Endothelial cell of hepatic sinusoid (primary cell): ENCODE results near the gene FAM83C.
"Not testable (repeated sequence)": the region's sequence is repeated elsewhere in the genome, so short reads cannot be mapped to it uniquely, and the experiment has no call there.

Experiments used
- in situ Hi-C: cut with HindIII; loops from 2 replicates; pipeline ENCODE4 v1.10.0; 2017; ENCODE audit warnings: low sequenced_read_pairs

FAM83C gene

GRCh38 chr20:35269055-35269781 lies 23.0 kb downstream of the FAM83C start:
- in situ Hi-C loops, result no loop called here

- in situ Hi-C loops, result no loop called here
These were observed 25.1 kb downstream of the FAM83C start for GRCh38 chr20:35267092-35267491.

GRCh38 chr20:35264755-35265154 lies 27.5 kb downstream of the FAM83C start:
- in situ Hi-C loops, result no loop called here

- in situ Hi-C loops, result no loop called here
These were observed 28.5 kb downstream of the FAM83C start for GRCh38 chr20:35263532-35264341.

- in situ Hi-C loops, result not testable (repeated sequence)
These were observed 29.3 kb downstream of the FAM83C start for GRCh38 chr20:35262731-35263531.

- in situ Hi-C loops, result not testable (repeated sequence)
These were observed 29.9 kb downstream of the FAM83C start for GRCh38 chr20:35262321-35262720.

- in situ Hi-C loops, result no loop called here
These were observed 31.8 kb downstream of the FAM83C start for GRCh38 chr20:35260426-35260825.

GRCh38 chr20:35257175-35257909 lies 34.9 kb downstream of the FAM83C start:
- in situ Hi-C loops, result loop anchor here (5.0 kb wide), 2 partner anchors 65 to 340 kb away; no protein-coding TSS in a partner anchor

- in situ Hi-C loops, result no loop called here
These were observed 37.7 kb downstream of the FAM83C start for GRCh38 chr20:35254448-35254999.

- in situ Hi-C loops, result no loop called here
These were observed 39.2 kb downstream of the FAM83C start for GRCh38 chr20:35253010-35253409.

GRCh38 chr20:35252598-35252997 lies 39.6 kb downstream of the FAM83C start:
- in situ Hi-C loops, result not testable (repeated sequence)

- in situ Hi-C loops, result no loop called here
These were observed 40.2 kb downstream of the FAM83C start for GRCh38 chr20:35252037-35252461.

- in situ Hi-C loops, result no loop called here
These were observed 40.6 kb downstream of the FAM83C start for GRCh38 chr20:35251613-35251940.

- in situ Hi-C loops, result no loop called here
These were observed 43.4 kb downstream of the FAM83C start for GRCh38 chr20:35248641-35249475.

- in situ Hi-C loops, result no loop called here
These were observed 45.5 kb downstream of the FAM83C start for GRCh38 chr20:35246723-35247122.

GRCh38 chr20:35243986-35244385 lies 48.2 kb downstream of the FAM83C start:
- in situ Hi-C loops, result no loop called here

- in situ Hi-C loops, result no loop called here
These were observed 48.9 kb downstream of the FAM83C start for GRCh38 chr20:35243317-35243716.

GRCh38 chr20:35240811-35241293 lies 51.4 kb downstream of the FAM83C start:
- in situ Hi-C loops, result no loop called here

GRCh38 chr20:35240083-35240810 lies 52.0 kb downstream of the FAM83C start:
- in situ Hi-C loops, result no loop called here
